DND-41 (cell line): ENCODE results near the gene SMPD3.

Source experiments
- ATAC-seq: fragments of 200-7000 bp; cut with Tn5 transposase; 3 replicates; pipeline ENCODE4 v1.9.1; 2021; ENCODE audit warnings: low read depth; ENCODE audit not compliant: insufficient read depth
- DNase-seq: peaks from one replicate; pipeline ENCODE4 v3.0.0-alpha.2; 2020
- H2AFZ ChIP-seq: 2 replicates; pipeline ENCODE4 v1.6.0; 2012; ENCODE audit warnings: low read depth, low read length
- H3K27ac ChIP-seq: 2 replicates; pipeline ENCODE4 v1.5.1; 2012; ENCODE audit warnings: low read length, inconsistent platforms
- H3K27me3 ChIP-seq: fragments of 200-600 bp; sonication (generic); 2 replicates; pipeline ENCODE4 v1.6.0; 2012; ENCODE audit warnings: low read length, mild to moderate bottlenecking, inconsistent platforms; ENCODE audit not compliant: insufficient read depth, poor library complexity
- H3K36me3 ChIP-seq: 2 replicates; pipeline ENCODE4 v1.5.1; 2012; ENCODE audit warnings: low read length, inconsistent platforms; ENCODE audit not compliant: insufficient read depth
- H3K4me1 ChIP-seq: 2 replicates; pipeline ENCODE4 v1.5.1; 2012; ENCODE audit warnings: mild to moderate bottlenecking, low read length; ENCODE audit not compliant: insufficient read depth
- H3K4me2 ChIP-seq: 2 replicates; pipeline ENCODE4 v1.6.0; 2012; ENCODE audit warnings: mild to moderate bottlenecking, moderate library complexity, low read length, inconsistent platforms; ENCODE audit not compliant: insufficient read depth
- H3K4me3 ChIP-seq, 2 experiments: fragments of 200-600 bp in 1 of 2; shearing (Covaris generic) in 1 of 2; 2 replicates each; pipeline ENCODE4 v1.5.1; 2012 to 2016; ENCODE audit warnings: inconsistent platforms in 2 of 2, low read length in 2 of 2, mild to moderate bottlenecking in 2 of 2, low read depth in 1 of 2, moderate library complexity in 1 of 2
- H3K79me2 ChIP-seq: 2 replicates; pipeline ENCODE4 v1.6.0; 2012; ENCODE audit warnings: low read length, inconsistent platforms; ENCODE audit not compliant: insufficient read depth
- H3K9ac ChIP-seq: 2 replicates; pipeline ENCODE4 v1.6.0; 2012; ENCODE audit warnings: low read depth, mild to moderate bottlenecking, inconsistent platforms, low read length, moderate library complexity
- H3K9me3 ChIP-seq: 2 replicates; pipeline ENCODE4 v1.5.1; 2012; ENCODE audit warnings: low read length, moderate library complexity, mild to moderate bottlenecking, inconsistent platforms; ENCODE audit not compliant: insufficient read depth, severe bottlenecking
- H4K20me1 ChIP-seq: 2 replicates; pipeline ENCODE4 v1.6.0; 2012; ENCODE audit warnings: low read length; ENCODE audit not compliant: insufficient read depth
- EZH2 ChIP-seq: IDR thresholded peaks from 3 replicates; pipeline ENCODE4 v1.6.1; 2012; ENCODE audit warnings: borderline replicate concordance, low read depth, mild to moderate bottlenecking, moderate library complexity, low read length, inconsistent platforms; ENCODE audit not compliant: severe bottlenecking
- TF ChIP-seq, protein P1 (sequence below): IDR thresholded peaks from 2 replicates; pipeline ENCODE4 v1.5.1; 2012; ENCODE audit warnings: borderline replicate concordance, low read length, moderate library complexity, mild to moderate bottlenecking; ENCODE audit not compliant: poor library complexity, severe bottlenecking; ENCODE audit errors: extremely low read depth

Gene SMPD3

DNA sequence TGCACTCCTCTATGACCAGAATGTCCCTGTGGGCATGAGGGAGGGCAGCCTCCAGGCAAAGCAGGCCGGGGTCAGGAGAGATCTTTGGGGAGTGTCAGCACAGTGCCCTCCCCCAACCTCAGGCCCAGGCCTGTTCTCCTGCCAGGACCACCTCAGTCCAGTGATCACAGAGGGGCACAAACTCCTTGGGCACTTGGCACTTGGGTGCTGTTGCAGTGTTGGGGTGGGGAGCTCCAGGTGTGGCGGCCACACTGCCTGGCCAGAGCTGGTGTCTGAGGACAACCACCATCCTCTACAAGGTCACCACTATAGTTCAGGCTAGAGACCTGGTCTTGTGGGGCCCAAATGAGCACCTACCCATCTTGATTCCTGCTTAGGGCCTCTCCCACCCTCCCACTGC lies 37.2 kb downstream of the SMPD3 start:
- Histone ChIP-seq H3K4me1 (peaks cover 45% of the 10 kb centered on the region), H4K20me1 (no peaks in the 10 kb centered on the region), H3K27ac (peak overlapping the region; percentile 62), H3K9ac (no peak overlapping the region), H3K27me3 (no peaks in the 10 kb centered on the region), H2AFZ (no peak overlapping the region), H3K79me2 (no peaks in the 10 kb centered on the region), H3K36me3 (no peaks in the 10 kb centered on the region), H3K9me3 (no peaks in the 10 kb centered on the region), H3K4me3 (no peak overlapping the region), H3K4me2 (no peak overlapping the region)
- TF ChIP-seq, protein P1, sequence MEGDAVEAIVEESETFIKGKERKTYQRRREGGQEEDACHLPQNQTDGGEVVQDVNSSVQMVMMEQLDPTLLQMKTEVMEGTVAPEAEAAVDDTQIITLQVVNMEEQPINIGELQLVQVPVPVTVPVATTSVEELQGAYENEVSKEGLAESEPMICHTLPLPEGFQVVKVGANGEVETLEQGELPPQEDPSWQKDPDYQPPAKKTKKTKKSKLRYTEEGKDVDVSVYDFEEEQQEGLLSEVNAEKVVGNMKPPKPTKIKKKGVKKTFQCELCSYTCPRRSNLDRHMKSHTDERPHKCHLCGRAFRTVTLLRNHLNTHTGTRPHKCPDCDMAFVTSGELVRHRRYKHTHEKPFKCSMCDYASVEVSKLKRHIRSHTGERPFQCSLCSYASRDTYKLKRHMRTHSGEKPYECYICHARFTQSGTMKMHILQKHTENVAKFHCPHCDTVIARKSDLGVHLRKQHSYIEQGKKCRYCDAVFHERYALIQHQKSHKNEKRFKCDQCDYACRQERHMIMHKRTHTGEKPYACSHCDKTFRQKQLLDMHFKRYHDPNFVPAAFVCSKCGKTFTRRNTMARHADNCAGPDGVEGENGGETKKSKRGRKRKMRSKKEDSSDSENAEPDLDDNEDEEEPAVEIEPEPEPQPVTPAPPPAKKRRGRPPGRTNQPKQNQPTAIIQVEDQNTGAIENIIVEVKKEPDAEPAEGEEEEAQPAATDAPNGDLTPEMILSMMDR: no peak
- TF ChIP-seq EZH2: no peak
- no peak for ATAC-seq
- no peak for DNase-seq

DNA sequence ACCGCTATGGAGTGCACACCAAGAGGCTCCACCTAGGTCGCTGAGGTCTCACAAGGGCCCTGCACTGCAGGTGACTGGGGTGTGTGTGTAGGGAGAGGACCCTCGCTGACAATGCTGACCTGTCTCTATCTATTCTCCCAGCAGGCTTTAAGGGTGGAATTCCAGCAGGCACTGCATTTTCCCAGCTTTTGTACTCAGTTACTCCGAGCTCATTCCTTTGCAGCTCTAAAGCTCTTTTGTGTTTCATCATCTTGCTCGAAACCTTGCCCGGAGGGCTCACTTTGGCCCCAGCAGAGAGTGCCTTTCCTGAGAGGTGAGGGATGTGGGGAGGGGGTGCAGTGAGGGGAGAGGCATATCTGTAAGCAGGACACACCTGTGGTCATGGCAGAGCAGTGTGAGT lies 39.3 kb downstream of the SMPD3 start:
- ATAC-seq (no peak), DNase-seq (no peak)
- peaks cover 34% of the 10 kb centered on the region for H3K4me1 ChIP-seq
- no peaks in the 10 kb centered on the region for H4K20me1 ChIP-seq
- no peak overlapping the region for H3K4me3 ChIP-seq
- H3K27ac ChIP-seq: peak overlapping the region; percentile 23
- H3K9ac ChIP-seq: no peak overlapping the region
- H3K9me3 ChIP-seq: no peaks in the 10 kb centered on the region
- H3K27me3 ChIP-seq: no peaks in the 10 kb centered on the region
- no peaks in the 10 kb centered on the region for H3K79me2 ChIP-seq
- H3K36me3 ChIP-seq: no peaks in the 10 kb centered on the region
- H3K4me2 ChIP-seq: no peak overlapping the region
- no peak overlapping the region for H2AFZ ChIP-seq
- TF ChIP-seq, protein P1: no peak
- TF ChIP-seq EZH2: no peak

DNA sequence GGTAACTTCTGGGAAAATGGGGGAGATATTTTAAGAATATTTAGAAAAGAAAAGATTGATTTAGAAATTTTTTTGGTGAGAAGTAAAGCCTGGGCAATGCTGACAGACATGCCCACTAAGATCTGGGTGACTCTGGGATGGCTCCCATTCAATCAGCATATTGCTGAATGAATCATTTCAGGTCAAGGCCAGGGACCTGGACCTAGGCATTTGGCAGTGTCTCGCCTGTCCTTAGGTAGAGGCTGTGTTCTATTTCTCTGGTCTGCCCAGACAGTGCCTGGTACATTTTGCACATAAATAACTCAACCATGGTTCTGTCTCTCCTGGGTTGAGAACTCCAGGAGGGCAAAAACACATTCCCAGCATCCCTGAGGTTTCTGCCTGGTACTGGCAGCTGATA lies 39.9 kb downstream of the SMPD3 start:
- Histone ChIP-seq H3K4me1 (peaks cover 34% of the 10 kb centered on the region), H3K4me2 (no peak overlapping the region), H3K27me3 (no peaks in the 10 kb centered on the region), H4K20me1 (no peaks in the 10 kb centered on the region), H3K9ac (no peak overlapping the region), H3K36me3 (no peaks in the 10 kb centered on the region), H3K9me3 (no peaks in the 10 kb centered on the region), H3K4me3 (no peak overlapping the region), H2AFZ (no peak overlapping the region), H3K79me2 (no peaks in the 10 kb centered on the region), H3K27ac (peak overlapping the region; percentile 23; the same call in 1 of the 2 replicates)
- DNase-seq (no peak), ATAC-seq (no peak)
- TF ChIP-seq, protein P1: no peak
- no peak for TF ChIP-seq EZH2

DNA sequence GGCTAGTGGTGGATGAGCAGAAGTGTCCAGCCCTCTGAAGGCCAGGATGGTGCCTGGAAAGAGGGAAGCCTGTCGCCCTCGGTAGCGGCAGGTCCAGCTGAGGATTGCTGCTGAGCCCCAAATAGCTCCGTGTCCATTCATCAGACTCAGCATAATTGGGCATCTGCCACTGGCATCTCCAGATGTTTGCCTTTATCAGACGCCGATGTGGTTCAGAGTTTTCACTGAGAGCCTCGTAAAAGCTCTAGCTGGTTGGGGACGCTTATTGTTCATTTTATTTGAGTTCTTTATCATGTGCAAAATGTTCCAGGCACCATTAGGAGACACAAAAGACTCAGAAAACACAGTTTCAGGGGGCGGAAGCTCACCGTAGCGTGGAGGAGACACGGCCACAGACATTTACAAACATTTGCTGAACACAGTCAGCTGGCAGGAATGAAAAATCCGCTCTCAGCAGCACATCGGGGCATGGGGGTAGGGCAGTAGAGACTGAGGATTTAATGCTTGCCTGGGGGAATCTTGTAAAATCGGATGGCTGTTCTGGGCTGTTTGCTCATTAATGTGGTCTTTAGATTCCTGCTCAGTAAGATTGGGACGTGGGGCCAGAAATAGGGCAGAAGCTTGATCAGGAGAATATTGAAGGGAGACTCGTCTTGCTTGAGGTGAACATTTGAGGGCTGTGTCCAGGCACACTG lies 41.7 kb downstream of the SMPD3 start:
- Histone ChIP-seq H3K79me2 (no peaks in the 10 kb centered on the region), H3K4me2 (no peak overlapping the region), H3K27me3 (no peaks in the 10 kb centered on the region), H4K20me1 (no peaks in the 10 kb centered on the region), H3K9me3 (no peaks in the 10 kb centered on the region), H3K9ac (no peak overlapping the region), H3K27ac (no peak overlapping the region), H3K4me3 (no peak overlapping the region), H3K4me1 (peaks cover 30% of the 10 kb centered on the region), H2AFZ (no peak overlapping the region), H3K36me3 (no peaks in the 10 kb centered on the region)
- TF ChIP-seq EZH2: no peak
- TF ChIP-seq, protein P1: no peak
- ATAC-seq (no peak), DNase-seq (no peak)
